ENCODE results near the gene KCNK13.

DNA sequence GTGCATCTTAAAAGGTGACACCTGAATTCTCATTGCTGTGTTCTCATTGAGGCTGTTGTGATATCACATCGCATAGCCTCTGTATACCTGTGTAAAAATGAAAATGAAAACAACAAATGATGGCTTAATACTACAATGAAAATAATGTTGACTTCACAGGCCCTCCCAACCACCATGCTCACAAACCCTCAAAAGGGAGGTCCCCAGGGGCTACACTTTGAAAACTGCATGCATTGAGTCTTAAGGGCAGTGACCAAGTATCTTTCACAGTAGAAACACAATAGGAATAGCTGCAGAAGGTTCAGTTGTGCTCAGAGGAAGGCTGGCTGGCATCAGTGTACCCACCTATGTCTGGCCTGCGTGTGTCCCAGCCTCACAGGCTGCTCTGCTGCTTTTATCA, 27.6 kb upstream of the KCNK13 start:
- TF ChIP-seq, protein P1, sequence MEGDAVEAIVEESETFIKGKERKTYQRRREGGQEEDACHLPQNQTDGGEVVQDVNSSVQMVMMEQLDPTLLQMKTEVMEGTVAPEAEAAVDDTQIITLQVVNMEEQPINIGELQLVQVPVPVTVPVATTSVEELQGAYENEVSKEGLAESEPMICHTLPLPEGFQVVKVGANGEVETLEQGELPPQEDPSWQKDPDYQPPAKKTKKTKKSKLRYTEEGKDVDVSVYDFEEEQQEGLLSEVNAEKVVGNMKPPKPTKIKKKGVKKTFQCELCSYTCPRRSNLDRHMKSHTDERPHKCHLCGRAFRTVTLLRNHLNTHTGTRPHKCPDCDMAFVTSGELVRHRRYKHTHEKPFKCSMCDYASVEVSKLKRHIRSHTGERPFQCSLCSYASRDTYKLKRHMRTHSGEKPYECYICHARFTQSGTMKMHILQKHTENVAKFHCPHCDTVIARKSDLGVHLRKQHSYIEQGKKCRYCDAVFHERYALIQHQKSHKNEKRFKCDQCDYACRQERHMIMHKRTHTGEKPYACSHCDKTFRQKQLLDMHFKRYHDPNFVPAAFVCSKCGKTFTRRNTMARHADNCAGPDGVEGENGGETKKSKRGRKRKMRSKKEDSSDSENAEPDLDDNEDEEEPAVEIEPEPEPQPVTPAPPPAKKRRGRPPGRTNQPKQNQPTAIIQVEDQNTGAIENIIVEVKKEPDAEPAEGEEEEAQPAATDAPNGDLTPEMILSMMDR (IDR thresholded peaks at IDR 0.05; ENCODE audit: insufficient read depth, low read length) = no peak
- TF ChIP-seq POLR2AphosphoS5 (IDR thresholded peaks at IDR 0.05; ENCODE audit: low read depth) (no peak), GABPA (IDR thresholded peaks at IDR 0.05; ENCODE audit: low read depth) (no peak), SPI1 (IDR thresholded peaks at IDR 0.05; ENCODE audit: borderline replicate concordance, low read depth) (no peak)
- TF ChIP-seq, protein P2, sequence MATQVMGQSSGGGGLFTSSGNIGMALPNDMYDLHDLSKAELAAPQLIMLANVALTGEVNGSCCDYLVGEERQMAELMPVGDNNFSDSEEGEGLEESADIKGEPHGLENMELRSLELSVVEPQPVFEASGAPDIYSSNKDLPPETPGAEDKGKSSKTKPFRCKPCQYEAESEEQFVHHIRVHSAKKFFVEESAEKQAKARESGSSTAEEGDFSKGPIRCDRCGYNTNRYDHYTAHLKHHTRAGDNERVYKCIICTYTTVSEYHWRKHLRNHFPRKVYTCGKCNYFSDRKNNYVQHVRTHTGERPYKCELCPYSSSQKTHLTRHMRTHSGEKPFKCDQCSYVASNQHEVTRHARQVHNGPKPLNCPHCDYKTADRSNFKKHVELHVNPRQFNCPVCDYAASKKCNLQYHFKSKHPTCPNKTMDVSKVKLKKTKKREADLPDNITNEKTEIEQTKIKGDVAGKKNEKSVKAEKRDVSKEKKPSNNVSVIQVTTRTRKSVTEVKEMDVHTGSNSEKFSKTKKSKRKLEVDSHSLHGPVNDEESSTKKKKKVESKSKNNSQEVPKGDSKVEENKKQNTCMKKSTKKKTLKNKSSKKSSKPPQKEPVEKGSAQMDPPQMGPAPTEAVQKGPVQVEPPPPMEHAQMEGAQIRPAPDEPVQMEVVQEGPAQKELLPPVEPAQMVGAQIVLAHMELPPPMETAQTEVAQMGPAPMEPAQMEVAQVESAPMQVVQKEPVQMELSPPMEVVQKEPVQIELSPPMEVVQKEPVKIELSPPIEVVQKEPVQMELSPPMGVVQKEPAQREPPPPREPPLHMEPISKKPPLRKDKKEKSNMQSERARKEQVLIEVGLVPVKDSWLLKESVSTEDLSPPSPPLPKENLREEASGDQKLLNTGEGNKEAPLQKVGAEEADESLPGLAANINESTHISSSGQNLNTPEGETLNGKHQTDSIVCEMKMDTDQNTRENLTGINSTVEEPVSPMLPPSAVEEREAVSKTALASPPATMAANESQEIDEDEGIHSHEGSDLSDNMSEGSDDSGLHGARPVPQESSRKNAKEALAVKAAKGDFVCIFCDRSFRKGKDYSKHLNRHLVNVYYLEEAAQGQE (IDR thresholded peaks at IDR 0.05; ENCODE audit: insufficient replicate concordance, low read depth) = no peak
